CD4-positive, alpha-beta T cell (primary cell): ENCODE data around the gene C5orf63. TPM values are rescaled to one million over a fixed set of nuclear protein-coding genes. Genes with fewer than 3 reads are reported as not detected.

ENCODE experiments used
- ATAC-seq: fragments of 200-7000 bp; cut with Tn5 transposase; one replicate; pipeline ENCODE4 v1.10.0; 2022; ENCODE audit warnings: mild to moderate bottlenecking; ENCODE audit not compliant: poor library complexity
- CTCF ChIA-PET: fragments of 350-600 bp; sonication (Branson Sonifier 250); formaldehyde crosslinking; loops from one replicate; lab custom pipeline; 2021; ENCODE audit warnings: antibody characterized with exemption, inconsistent platforms; lab: Charles Lee
- POLR2A ChIA-PET: fragments of 350-600 bp; sonication (Branson Sonifier 250); formaldehyde crosslinking; loops from one replicate; lab custom pipeline; 2021; ENCODE audit warnings: antibody characterized with exemption, inconsistent platforms; lab: Charles Lee
- DNase-seq, 14 experiments: peaks; one replicate each; pipeline ENCODE4 v3.0.0-alpha.2; 2013 to 2020; ENCODE audit warnings: mixed read lengths in 2 of 14
- H3K27ac ChIP-seq, 2 donors: one replicate each; pipeline versions ENCODE4 v1.5.1 to v1.7.0; 2013; ENCODE audit warnings: low read length in 2 of 2, low read depth in 1 of 2, mild to moderate bottlenecking in 1 of 2
- H3K27me3 ChIP-seq, 2 experiments: 1 replicate in 1 of 2; 2 replicates in 1 of 2; pipeline versions ENCODE4 v1.6.1 to v1.7.0; 2013; ENCODE audit warnings: low read length in 2 of 2, control low read depth in 1 of 2, mild to moderate bottlenecking in 1 of 2, moderate library complexity in 1 of 2; ENCODE audit not compliant: insufficient read depth in 2 of 2, control insufficient read depth in 1 of 2
- H3K36me3 ChIP-seq: one replicate; pipeline ENCODE4 v1.6.1; 2013; ENCODE audit warnings: low read length, control low read depth; ENCODE audit not compliant: insufficient read depth
- H3K4me1 ChIP-seq: one replicate; pipeline ENCODE4 v1.6.1; 2013; ENCODE audit warnings: low read length, control low read depth; ENCODE audit not compliant: insufficient read depth
- H3K4me3 ChIP-seq: one replicate; pipeline ENCODE4 v1.5.1; 2013; ENCODE audit warnings: mild to moderate bottlenecking, low read length, moderate library complexity
- H3K9me3 ChIP-seq, 2 experiments: 1 replicate in 1 of 2; 2 replicates in 1 of 2; pipeline versions ENCODE4 v1.6.1 to v1.7.0; 2013; ENCODE audit warnings: low read length in 2 of 2, mild to moderate bottlenecking in 2 of 2, control low read depth in 1 of 2, moderate library complexity in 1 of 2; ENCODE audit not compliant: control insufficient read depth in 1 of 2, insufficient read depth in 1 of 2
- H3K27ac Mint-ChIP-seq: one replicate; pipeline ENCODE4 v1.8.0; 2020; ENCODE audit warnings: mixed read lengths
- H3K27me3 Mint-ChIP-seq: one replicate; pipeline ENCODE4 v1.8.0; 2021; ENCODE audit warnings: mixed read lengths
- H3K36me3 Mint-ChIP-seq: one replicate; pipeline ENCODE4 v1.8.0; 2021; ENCODE audit warnings: low read depth, mixed read lengths
- H3K4me1 Mint-ChIP-seq: one replicate; pipeline ENCODE4 v1.8.0; 2021; ENCODE audit warnings: low read depth, mixed read lengths
- H3K4me3 Mint-ChIP-seq: one replicate; pipeline ENCODE4 v1.8.0; 2020; ENCODE audit warnings: mild to moderate bottlenecking, mixed read lengths
- H3K9me3 Mint-ChIP-seq: one replicate; pipeline ENCODE4 v1.8.0; 2020; ENCODE audit warnings: mixed read lengths
- intact Hi-C, 2 experiments: fragments of 100-400 bp; cut with DNase I in 1 of 2; cut with micrococcal nuclease in 1 of 2; formaldehyde crosslinking; loops; one replicate each; pipeline versions ENCODE4 v1.15.1 to v1.9.0; 2023 to 2025; cut with DNase I, micrococcal nuclease
- total RNA-seq, 174 experiments: library from RNA in 2 of 174; stranded (reverse) in 2 of 174; gene quantifications; one replicate each; pipeline ENCODE4 v1.2.3 and lab custom pipeline; 2021 to 2026
- TF ChIP-seq, protein P1 (sequence below): fragments of 200-600 bp; IDR thresholded peaks from one replicate; pipeline ENCODE4 v1.8.0; 2022; ENCODE audit warnings: antibody characterized with exemption, mild to moderate bottlenecking

The C5orf63 gene
- total RNA-seq, 2 experiments from 2014 or later: 5.1 to 5.7 TPM

DNA sequence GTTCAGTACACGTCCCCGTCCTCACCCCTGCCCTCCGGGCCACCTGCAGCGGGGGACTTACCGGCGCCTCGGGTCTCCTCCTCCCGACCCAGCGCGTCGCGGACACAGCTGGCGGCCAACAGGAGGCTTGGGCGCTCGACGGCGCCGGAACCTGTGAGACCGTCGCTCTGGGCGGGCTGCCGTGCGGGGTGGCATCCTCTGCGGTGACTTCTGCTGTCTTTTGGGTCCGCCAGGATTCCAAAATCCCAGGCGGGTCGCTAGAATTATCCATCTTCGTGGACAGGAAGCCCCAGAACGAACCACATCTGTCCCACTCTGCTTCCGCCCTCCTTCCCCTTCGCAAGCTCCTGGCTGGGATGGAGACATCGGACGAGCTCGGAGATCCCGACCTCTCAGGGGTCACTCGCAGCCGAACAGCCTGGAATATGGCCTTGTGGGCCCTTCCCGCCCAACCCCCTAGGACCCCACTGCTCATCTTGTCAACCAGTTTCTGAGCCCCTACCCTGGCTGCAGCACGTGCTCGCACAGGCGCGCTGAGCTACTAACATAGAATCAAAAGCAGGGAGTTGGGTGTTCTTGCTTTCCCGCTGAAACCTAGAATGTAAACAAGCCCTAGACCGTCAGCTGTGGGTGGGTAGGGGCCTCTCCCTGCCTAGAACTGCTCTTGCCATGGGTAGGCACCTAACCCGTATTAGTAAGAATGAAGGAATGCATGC is 42.0 kb downstream of the C5orf63 start:
- DNase-seq (peak in 8 of 14 experiments; percentile 1 to 61 (median 26)), ATAC-seq (no peak)
- Mint-ChIP-seq H3K27me3 (peaks cover 12% of the 10 kb centered on the region), H3K4me3 (peak overlapping the region; percentile 97), H3K27ac (peak overlapping the region; percentile 77), H3K36me3 (no peaks in the 10 kb centered on the region), H3K9me3 (no peaks in the 10 kb centered on the region), H3K4me1 (peaks cover 21% of the 10 kb centered on the region)
- ChIA-PET CTCF (interaction anchor here (0.5 to 1.2 kb wide), 4 partner anchors 43 to 1198 kb away, joined by 3 to 4 read pairs (median 3); no protein-coding TSS in a partner anchor), POLR2A (interaction anchor here (0.6 to 3.7 kb wide), 13 partner anchors 16 to 1068 kb away, joined by 3 to 21 read pairs (median 4); partner anchors contain the start of genes C5orf63 and LMNB1)
- Histone ChIP-seq H3K9me3 (no peaks in the 10 kb centered on the region), H3K27ac (peak overlapping the region; percentile 9 to 42), H3K4me1 (peaks cover 24% of the 10 kb centered on the region), H3K36me3 (no peaks in the 10 kb centered on the region), H3K4me3 (peak overlapping the region; percentile 93), H3K27me3 (no peaks in the 10 kb centered on the region)
- intact Hi-C loops: loop anchor here (2.0 to 5.0 kb wide), 6 partner anchors 41 to 249 kb away; partner anchors contain the start of gene C5orf63 (in 2 of the 2)
- TF ChIP-seq, protein P1, sequence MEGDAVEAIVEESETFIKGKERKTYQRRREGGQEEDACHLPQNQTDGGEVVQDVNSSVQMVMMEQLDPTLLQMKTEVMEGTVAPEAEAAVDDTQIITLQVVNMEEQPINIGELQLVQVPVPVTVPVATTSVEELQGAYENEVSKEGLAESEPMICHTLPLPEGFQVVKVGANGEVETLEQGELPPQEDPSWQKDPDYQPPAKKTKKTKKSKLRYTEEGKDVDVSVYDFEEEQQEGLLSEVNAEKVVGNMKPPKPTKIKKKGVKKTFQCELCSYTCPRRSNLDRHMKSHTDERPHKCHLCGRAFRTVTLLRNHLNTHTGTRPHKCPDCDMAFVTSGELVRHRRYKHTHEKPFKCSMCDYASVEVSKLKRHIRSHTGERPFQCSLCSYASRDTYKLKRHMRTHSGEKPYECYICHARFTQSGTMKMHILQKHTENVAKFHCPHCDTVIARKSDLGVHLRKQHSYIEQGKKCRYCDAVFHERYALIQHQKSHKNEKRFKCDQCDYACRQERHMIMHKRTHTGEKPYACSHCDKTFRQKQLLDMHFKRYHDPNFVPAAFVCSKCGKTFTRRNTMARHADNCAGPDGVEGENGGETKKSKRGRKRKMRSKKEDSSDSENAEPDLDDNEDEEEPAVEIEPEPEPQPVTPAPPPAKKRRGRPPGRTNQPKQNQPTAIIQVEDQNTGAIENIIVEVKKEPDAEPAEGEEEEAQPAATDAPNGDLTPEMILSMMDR: no peak

DNA sequence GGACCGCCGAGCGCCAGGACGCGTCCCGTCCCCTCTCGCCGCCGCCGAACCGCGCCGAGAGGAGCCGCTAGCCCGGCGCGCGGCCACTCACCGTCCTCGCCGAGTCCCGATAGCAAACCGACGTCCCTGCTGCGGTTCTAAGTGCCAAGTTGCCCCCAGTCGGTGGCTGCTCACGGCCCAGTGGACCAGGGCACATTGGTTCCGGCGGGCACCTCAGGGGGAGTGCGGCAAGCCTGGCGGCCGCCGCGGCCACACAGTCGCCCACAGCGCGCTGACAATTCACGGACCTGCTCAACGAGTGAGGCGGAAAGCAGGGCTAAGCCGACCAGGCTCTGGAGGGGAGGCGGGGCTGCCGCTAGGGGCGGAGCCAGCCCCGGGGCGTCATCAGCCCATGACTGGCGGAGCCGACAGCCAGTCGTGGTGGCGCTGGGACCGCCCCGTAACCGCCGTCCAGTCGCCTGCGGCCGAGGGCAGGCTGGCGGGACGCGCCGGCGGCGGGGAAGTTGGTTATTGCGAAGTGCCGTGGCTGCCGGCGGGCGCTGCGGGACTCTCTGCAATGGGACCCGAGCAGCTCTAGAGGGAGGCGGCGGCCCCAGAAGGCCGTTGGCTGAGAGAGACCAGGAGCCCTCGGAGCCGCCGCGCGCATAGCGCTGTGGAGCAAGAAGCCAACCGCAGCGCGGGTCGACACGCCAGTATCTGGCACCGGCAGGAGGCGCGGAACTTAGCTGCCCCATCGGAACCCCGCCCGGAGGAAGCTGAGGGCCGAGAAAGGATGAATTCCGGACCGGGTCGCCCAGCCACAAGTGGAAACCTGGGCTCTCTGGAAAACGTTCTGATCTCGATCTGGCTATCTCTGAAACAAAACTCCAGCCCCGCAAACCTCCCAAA is 42.8 kb downstream of the C5orf63 start, which contains the start of gene MARCHF3:
Gene MARCHF3, minus strand, starts transcription at position 300 of the 888 bp plus-strand sequence. CDS start 112,387 bp downstream, outside the sequence.
- Mint-ChIP-seq H3K9me3 (no peaks in the 10 kb centered on the region), H3K27ac (peak within 1 kb of the TSS; percentile 77), H3K4me1 (peaks cover 21% of the 10 kb centered on the region), H3K4me3 (peak within 1 kb of the TSS; percentile 97), H3K27me3 (peaks cover 12% of the 10 kb centered on the region), H3K36me3 (no peaks in the 10 kb centered on the region)
- Histone ChIP-seq H3K4me3 (peak within 1 kb of the TSS; percentile 93), H3K4me1 (peaks cover 24% of the 10 kb centered on the region), H3K9me3 (no peaks in the 10 kb centered on the region), H3K36me3 (no peaks in the 10 kb centered on the region), H3K27me3 (no peaks in the 10 kb centered on the region), H3K27ac (peak within 1 kb of the TSS; percentile 9 to 63)
- CTCF ChIA-PET: interaction anchor here (0.5 to 1.2 kb wide), 4 partner anchors 44 to 1199 kb away, joined by 3 to 4 read pairs (median 3); no protein-coding TSS in a partner anchor
- POLR2A ChIA-PET: interaction anchor here (0.6 to 3.7 kb wide), 12 partner anchors 15 to 1069 kb away, joined by 3 to 21 read pairs (median 6); partner anchors contain the start of genes C5orf63 and LMNB1
- TF ChIP-seq, protein P1: peak; percentile 23
- ATAC-seq (peak; percentile 94), DNase-seq (peak; percentile 80 to 98 (median 92))
- intact Hi-C loops: loop anchor here (2.0 to 5.0 kb wide), 6 partner anchors 42 to 248 kb away; partner anchors contain the start of gene C5orf63 (in 2 of the 2)
